ENCODE results near the gene WWTR1.

DNA sequence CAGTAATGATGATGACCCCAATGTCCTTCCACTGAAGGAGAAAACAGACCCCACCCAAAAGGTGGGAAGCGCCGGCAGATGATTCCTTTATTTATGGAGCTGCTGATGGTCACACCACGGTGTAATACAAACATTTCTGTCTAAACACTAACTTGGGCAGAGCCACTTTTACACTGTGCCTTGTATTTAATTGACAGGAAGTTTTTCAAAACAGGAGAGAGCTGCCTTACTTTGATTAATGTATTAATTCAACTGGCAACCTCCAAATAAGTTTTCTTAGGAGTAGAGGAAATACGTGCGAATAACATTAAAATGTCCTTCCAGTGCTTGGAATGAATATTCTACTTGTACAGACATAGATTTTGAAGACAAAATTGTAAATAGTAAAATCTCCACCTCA is 70.4 kb downstream of the WWTR1 start:
- TF ChIP-seq POLR2A (IDR thresholded peaks at IDR 0.05; ENCODE audit: low read depth, low read length) (no peak), POLR2AphosphoS5 (IDR thresholded peaks at IDR 0.05; ENCODE audit: low read depth, low read length) (no peak), TAF1 (IDR thresholded peaks at IDR 0.05; ENCODE audit: low read depth, low read length) (no peak), POU2F2 (IDR thresholded peaks at IDR 0.05; ENCODE audit: low read depth, low read length) (no peak), PAX5 (IDR thresholded peaks at IDR 0.05; ENCODE audit: insufficient read depth, low read length, severe bottlenecking) (no peak), SPI1 (IDR thresholded peaks at IDR 0.05; ENCODE audit: low read depth, low read length) (no peak)

Measured in GM12891 (cell line).